IMR-90 (cell line): Measurements from ENCODE around the gene CCND1. TPM values are rescaled to one million over a fixed set of nuclear protein-coding genes. Genes with fewer than 3 reads are reported as not detected.

Experiments used
- ATAC-seq: fragments of 200-7000 bp; cut with Tn5 transposase; 2 replicates; pipeline ENCODE4 v1.9.1; 2020; ENCODE audit warnings: low read depth, mild to moderate bottlenecking, moderate library complexity
- BruUV-seq: library from RNA; stranded (reverse); fragments of 400-500 nt; replicated peaks from 2 replicates; lab custom pipeline; 2021; lab: Mats Ljungman, UMichigan
- CTCF ChIA-PET: fragments of 300-600 bp; formaldehyde crosslinking; extraction: SDS; loops from one replicate; lab custom pipeline; 2021; ENCODE audit warnings: antibody characterized with exemption; lab: Yijun Ruan, JAX
- POLR2A ChIA-PET: fragments of 300-600 bp; sonication (Branson Sonifier 250); formaldehyde crosslinking; loops from one replicate; lab custom pipeline; 2022; ENCODE audit warnings: antibody characterized with exemption; ENCODE audit not compliant: unreplicated experiment; lab: Charles Lee
- DNase-seq: peaks from one replicate; pipeline ENCODE4 v3.0.0; 2013
- H2AFZ ChIP-seq: replicated peaks from 2 replicates; pipeline ENCODE3; 2013; ENCODE audit warnings: low read length, mild to moderate bottlenecking; ENCODE audit not compliant: poor library complexity
- H2AK5ac ChIP-seq: 2 replicates; pipeline ENCODE4 v1.6.1; 2013; ENCODE audit warnings: low read depth, low read length, inconsistent platforms
- H2AK9ac ChIP-seq: replicated peaks from 2 replicates; pipeline ENCODE3; 2013; ENCODE audit warnings: mild to moderate bottlenecking, low read depth, low read length, moderate library complexity; ENCODE audit not compliant: poor library complexity
- H2BK120ac ChIP-seq: 2 replicates; pipeline ENCODE4 v1.6.1; 2013; ENCODE audit warnings: low read depth, low read length, inconsistent platforms
- H2BK15ac ChIP-seq: 3 replicates; pipeline ENCODE4 v1.6.1; 2013; ENCODE audit warnings: low read depth, low read length, inconsistent platforms
- H2BK20ac ChIP-seq: 2 replicates; pipeline ENCODE4 v1.6.1; 2013; ENCODE audit warnings: low read depth, mild to moderate bottlenecking, inconsistent platforms, low read length, moderate library complexity
- H2BK5ac ChIP-seq: 2 replicates; pipeline ENCODE4 v1.6.1; 2013; ENCODE audit warnings: mild to moderate bottlenecking, low read depth, low read length, inconsistent platforms; ENCODE audit not compliant: poor library complexity, severe bottlenecking
- H3K14ac ChIP-seq: replicated peaks from 2 replicates; pipeline ENCODE4 v1.6.1; 2013; ENCODE audit warnings: low read depth, low read length, inconsistent platforms
- H3K18ac ChIP-seq: 2 replicates; pipeline ENCODE4 v1.6.1; 2013; ENCODE audit warnings: low read depth, low read length, control low read depth
- H3K23ac ChIP-seq: 2 replicates; pipeline ENCODE4 v1.6.1; 2013; ENCODE audit warnings: low read depth, low read length, inconsistent platforms
- H3K27ac ChIP-seq: 2 replicates; pipeline ENCODE4 v1.5.1; 2013; ENCODE audit warnings: mild to moderate bottlenecking, control low read depth, low read length; ENCODE audit not compliant: insufficient read depth
- H3K27me3 ChIP-seq: 2 replicates; pipeline ENCODE4 v1.6.1; 2013; ENCODE audit warnings: low read length; ENCODE audit not compliant: control insufficient read depth, insufficient read depth
- H3K36me3 ChIP-seq: 2 replicates; pipeline ENCODE4 v1.6.1; 2013; ENCODE audit warnings: low read length, mixed read lengths; ENCODE audit not compliant: control insufficient read depth, insufficient read depth
- H3K4ac ChIP-seq: 2 replicates; pipeline ENCODE4 v1.6.1; 2013; ENCODE audit warnings: low read depth, low read length, inconsistent platforms
- H3K4me1 ChIP-seq: 2 replicates; pipeline ENCODE4 v1.6.1; 2013; ENCODE audit warnings: low read length, mixed read lengths; ENCODE audit not compliant: control insufficient read depth, insufficient read depth
- H3K4me2 ChIP-seq: 2 replicates; pipeline ENCODE4 v1.6.1; 2013; ENCODE audit warnings: low read depth, mild to moderate bottlenecking, control low read depth, low read length, moderate library complexity
- H3K4me3 ChIP-seq: 2 replicates; pipeline ENCODE4 v1.5.1; 2013; ENCODE audit warnings: low read depth, mild to moderate bottlenecking, control low read depth, low read length, moderate library complexity; ENCODE audit not compliant: insufficient read depth
- H3K56ac ChIP-seq: 2 replicates; pipeline ENCODE4 v1.6.1; 2013; ENCODE audit warnings: low read length, inconsistent platforms; ENCODE audit not compliant: insufficient read depth; ENCODE audit errors: extremely low read depth
- H3K79me1 ChIP-seq, 2 experiments: 2 replicates each; pipeline ENCODE4 v1.6.1; 2013; ENCODE audit warnings: low read length in 2 of 2, inconsistent platforms in 1 of 2, low read depth in 1 of 2
- H3K9ac ChIP-seq: 2 replicates; pipeline ENCODE4 v1.6.1; 2013; ENCODE audit warnings: low read depth, low read length, control low read depth
- H3K9me1 ChIP-seq: 2 replicates; pipeline ENCODE4 v1.6.1; 2013; ENCODE audit warnings: low read length, inconsistent platforms; ENCODE audit not compliant: insufficient read depth
- H3K9me3 ChIP-seq: 2 replicates; pipeline ENCODE4 v1.6.1; 2013; ENCODE audit warnings: low read length; ENCODE audit not compliant: control insufficient read depth, insufficient read depth
- H4K20me1 ChIP-seq: 2 replicates; pipeline ENCODE4 v1.6.1; 2013; ENCODE audit warnings: low read length, inconsistent platforms; ENCODE audit not compliant: insufficient read depth
- H4K5ac ChIP-seq: 2 replicates; pipeline ENCODE4 v1.6.1; 2013; ENCODE audit warnings: mild to moderate bottlenecking, low read depth, low read length, control low read depth
- H4K8ac ChIP-seq, 2 experiments: 2 replicates each; pipeline ENCODE4 v1.6.1; 2013; ENCODE audit warnings: low read depth in 2 of 2, low read length in 2 of 2, control low read depth in 1 of 2, inconsistent platforms in 1 of 2
- H4K91ac ChIP-seq: 2 replicates; pipeline ENCODE4 v1.6.1; 2013; ENCODE audit warnings: low read depth, low read length, inconsistent platforms; ENCODE audit not compliant: insufficient read depth
- MAFK ChIP-seq: IDR thresholded peaks from 2 replicates; pipeline ENCODE4 v1.6.1; 2012; ENCODE audit warnings: low read depth, low read length, improper control_type of control experiment
- MAZ ChIP-seq: IDR thresholded peaks from 2 replicates; pipeline ENCODE4 v1.6.1; 2012; ENCODE audit warnings: low read depth, mild to moderate bottlenecking, low read length, improper control_type of control experiment, moderate library complexity, borderline replicate concordance
- NFE2L2 ChIP-seq: fragments of 150-350 bp; IDR thresholded peaks from 2 replicates; pipeline ENCODE4 v1.6.1; 2016; ENCODE audit warnings: low read depth, mild to moderate bottlenecking, low read length
- RCOR1 ChIP-seq: IDR thresholded peaks from 2 replicates; pipeline ENCODE4 v1.6.1; 2012; ENCODE audit warnings: mild to moderate bottlenecking, low read length, improper control_type of control experiment; ENCODE audit not compliant: insufficient replicate concordance
- SMC3 ChIP-seq: fragments of 150-350 bp; IDR thresholded peaks from 2 replicates; pipeline ENCODE4 v1.6.1; 2016; ENCODE audit warnings: low read depth, mild to moderate bottlenecking, antibody characterized with exemption, low read length, moderate library complexity
- USF2 ChIP-seq: fragments of 150-350 bp; IDR thresholded peaks from 2 replicates; pipeline ENCODE4 v1.6.1; 2017; ENCODE audit warnings: mild to moderate bottlenecking, antibody characterized with exemption, low read length, low read depth
- whole genome bisulfite sequencing, 2 experiments: methylation state at CpG; one replicate each; pipeline versions ENCODE4 v1.1.5 to v1.1.7; 2013; ENCODE audit warnings: missing lambda C conversion rate in 2 of 2; ENCODE audit not compliant: insufficient read length in 1 of 2; ENCODE audit errors: extremely low coverage in 2 of 2; 5-methylcytosine and 5-hydroxymethylcytosine counted together
- dilution Hi-C: fragments of 300-500 bp; cut with HindIII; formaldehyde crosslinking; loops from one replicate; pipeline ENCODE4 v1.14.3; 2018; ENCODE audit warnings: low sequenced_read_pairs; ENCODE audit not compliant: unreplicated experiment
- in situ Hi-C: fragments of 300-500 bp; cut with MboI; formaldehyde crosslinking; loops from 3 replicates; pipeline ENCODE4 v1.14.3; 2019; ENCODE audit warnings: low sequenced_read_pairs, inconsistent platforms, mixed read lengths
- intact Hi-C: fragments of 100-400 bp; cut with micrococcal nuclease; formaldehyde crosslinking; loops from 2 replicates; pipeline ENCODE4 v1.10.0; 2022
- polyA plus RNA-seq, 3 experiments: library from polyadenylated mRNA; depleted of rRNA; stranded (reverse); fragments of >200 nt; gene quantifications; 2 replicates each; pipeline ENCODE4 v1.2.3, GENCODE V29; 2012; ENCODE audit warnings: low replicate concordance in 1 of 3
- total RNA-seq: library from RNA; depleted of rRNA; stranded (reverse); fragments of >200 nt; gene quantifications from 2 replicates; pipeline ENCODE4 v1.2.3, GENCODE V29; 2012

CCND1 gene
- total and polyA plus RNA-seq, 2 of the 4 experiments (the other 2 are of a cell fraction) = 481 to 748 TPM

DNA sequence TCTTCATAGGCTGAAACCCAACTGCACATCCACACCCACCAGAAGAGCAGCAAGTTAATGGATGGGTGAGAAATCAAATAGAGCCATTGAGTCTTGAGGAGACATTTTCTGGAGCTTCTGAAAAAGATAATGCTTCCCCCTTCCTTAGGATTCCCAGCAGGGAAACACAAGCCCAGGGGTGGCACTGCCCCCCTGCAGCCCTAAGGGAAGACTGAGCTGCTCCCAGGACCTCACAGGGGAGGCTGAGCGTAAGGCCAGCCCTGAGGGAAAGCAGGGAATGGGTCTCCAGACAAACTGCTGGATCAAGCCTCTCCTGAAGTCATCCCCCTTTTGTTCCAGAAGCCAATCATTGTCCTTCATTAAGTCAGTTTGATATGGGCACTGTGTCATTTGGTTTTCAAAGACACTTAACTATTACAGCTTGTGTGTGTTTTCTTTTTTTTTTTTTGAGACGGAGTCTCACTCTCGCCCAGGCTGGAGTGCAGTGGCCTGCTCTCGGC, 19.1 kb downstream of the CCND1 start:
- H3K18ac ChIP-seq = no peak overlapping the region
- no peak overlapping the region for H3K56ac ChIP-seq
- peaks cover 0 to 12% of the 10 kb centered on the region in 2 experiments; a peak in 2 of 4 replicates for H3K79me1 ChIP-seq
- H2BK5ac ChIP-seq = no peak overlapping the region
- H3K36me3 ChIP-seq = peaks cover 15% of the 10 kb centered on the region
- no peak overlapping the region for H3K9ac ChIP-seq
- H3K9me1 ChIP-seq = no peaks in the 10 kb centered on the region
- H3K9me3 ChIP-seq = no peaks in the 10 kb centered on the region
- H2AK9ac ChIP-seq = no peak overlapping the region
- no peak overlapping the region for H4K8ac ChIP-seq
- DNase-seq (no peak), ATAC-seq (no peak)
- ChIA-PET POLR2A (no interaction called here), CTCF (interaction anchor here (1.3 kb wide), 1 partner anchor 10 kb away, joined by 6 read pairs; no protein-coding TSS in a partner anchor)
- H4K91ac ChIP-seq = no peak overlapping the region
- peaks cover 13% of the 10 kb centered on the region for H4K20me1 ChIP-seq
- no peak overlapping the region for H2BK20ac ChIP-seq
- no peak for TF ChIP-seq RCOR1
- no peak for TF ChIP-seq USF2
- TF ChIP-seq MAFK = no peak
- no peak for TF ChIP-seq NFE2L2
- TF ChIP-seq MAZ = no peak
- TF ChIP-seq SMC3 = no peak
- peaks cover 11% of the 10 kb centered on the region; the same call in 1 of the 2 replicates for H3K4me1 ChIP-seq
- no peak overlapping the region for H3K4ac ChIP-seq
- H3K27me3 ChIP-seq = no peaks in the 10 kb centered on the region
- no peak overlapping the region for H3K14ac ChIP-seq
- H2BK120ac ChIP-seq = no peak overlapping the region
- no peak overlapping the region for H2AK5ac ChIP-seq
- dilution Hi-C loops (no loop called here), in situ Hi-C loops (loop anchor here (25.0 kb wide), 2 partner anchors 723 to 1048 kb away; no protein-coding TSS in a partner anchor), intact Hi-C loops (no loop called here)
- no peak overlapping the region for H2AFZ ChIP-seq
- H3K4me3 ChIP-seq = no peak overlapping the region
- WGBS, 2 experiments = no CpG with 5 or more reads among the region's 4 CpGs
- H4K5ac ChIP-seq = no peak overlapping the region
- no peak overlapping the region for H2BK15ac ChIP-seq
- no peak overlapping the region for H3K27ac ChIP-seq
- no TSS peak for BruUV-seq
- H3K4me2 ChIP-seq = no peak overlapping the region
- H3K23ac ChIP-seq = no peak overlapping the region
